Coronary artery (tissue), 2 donors: Measurements from ENCODE around the gene EFNA5.

Experiments used
- DNase-seq: peaks from one replicate; pipeline ENCODE4 v3.0.0-alpha.2; 2017; ENCODE audit warnings: low spot score
- H3K27ac ChIP-seq, 2 donors: fragments of 200-600 bp; sonication (generic); one replicate each; pipeline ENCODE4 v1.5.1; 2016 to 2019
- H3K4me3 ChIP-seq: fragments of 200-600 bp; sonication (generic); 2 replicates; pipeline ENCODE4 v1.5.1; 2016; ENCODE audit warnings: mild to moderate bottlenecking, moderate library complexity
- CTCF ChIP-seq: fragments of 200-600 bp; sonication (generic); IDR thresholded peaks from one replicate; pipeline ENCODE4 v1.5.1; 2019; ENCODE audit warnings: antibody characterized with exemption

The EFNA5 gene

DNA sequence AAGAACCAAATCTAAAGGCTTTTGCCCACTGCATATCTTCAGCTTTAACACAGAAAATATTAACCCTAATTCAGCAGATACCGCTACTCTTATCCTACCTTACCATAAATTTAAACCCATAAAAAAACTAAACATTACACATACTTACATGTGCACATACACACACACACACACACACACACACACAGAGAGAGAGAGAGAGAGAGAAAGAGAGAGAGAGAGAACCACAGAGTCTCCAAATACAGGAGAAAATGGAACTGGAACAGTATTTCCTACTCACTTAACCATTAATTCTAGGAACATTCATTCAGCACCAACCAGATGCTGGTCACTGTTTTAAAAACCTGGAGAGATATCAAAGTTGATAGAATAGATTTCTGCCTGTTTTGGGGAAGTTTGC is 53.7 kb downstream of the EFNA5 start:
- H3K4me3 ChIP-seq: no peak overlapping the region
- TF ChIP-seq CTCF: no peak
- no peak overlapping the region for H3K27ac ChIP-seq
- no peak for DNase-seq

GRCh38 chr5:107616213-107616612 is 54.5 kb downstream of the EFNA5 start:
- H3K4me3 ChIP-seq: no peak overlapping the region
- H3K27ac ChIP-seq: no peak overlapping the region
- no peak for TF ChIP-seq CTCF
- no peak for DNase-seq

DNA sequence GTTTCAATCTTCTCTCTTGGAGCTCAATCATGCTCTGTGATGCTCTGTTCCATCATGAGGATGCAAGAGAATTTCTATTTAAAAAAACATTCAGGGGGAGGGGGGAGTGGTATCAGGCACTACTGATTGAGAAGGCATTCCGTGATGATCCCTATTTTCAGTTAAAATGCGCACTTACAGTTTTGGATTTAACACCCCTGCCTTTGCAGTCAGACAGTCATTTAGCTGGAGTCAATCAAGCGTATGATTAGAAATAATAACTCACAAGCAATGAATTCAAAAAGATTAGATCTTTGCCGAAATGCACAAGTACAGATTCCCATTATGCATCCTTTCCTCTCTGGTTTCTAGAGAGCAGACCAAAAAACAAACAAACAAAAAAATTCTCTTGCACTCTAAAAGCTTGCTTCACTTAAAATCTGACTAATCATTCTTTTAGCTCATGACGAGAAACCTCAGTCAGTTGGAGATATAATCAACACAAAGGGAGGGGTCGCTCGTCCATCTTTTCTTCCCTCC is 55.4 kb downstream of the EFNA5 start:
- no peak for TF ChIP-seq CTCF
- no peak overlapping the region for H3K27ac ChIP-seq
- no peak overlapping the region for H3K4me3 ChIP-seq
- no peak for DNase-seq

DNA sequence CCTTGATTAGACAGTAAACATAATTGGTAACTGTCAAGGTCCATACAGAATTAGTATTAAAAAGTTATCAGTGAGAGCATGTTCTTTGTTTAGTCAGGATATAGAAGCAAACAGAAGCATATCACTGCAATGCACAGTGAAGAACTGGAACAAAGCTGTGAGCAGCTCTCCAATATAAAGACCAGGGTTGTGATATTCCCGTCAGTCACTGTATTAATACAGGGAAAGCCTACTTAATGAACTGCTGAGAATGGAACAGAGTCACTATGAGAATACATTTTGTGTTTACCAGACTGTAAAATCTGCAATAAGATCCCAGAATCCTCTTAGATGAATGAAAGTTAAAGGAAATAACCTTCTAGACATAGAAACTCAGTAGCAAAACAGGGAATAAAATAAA is 58.2 kb downstream of the EFNA5 start:
- no peak for TF ChIP-seq CTCF
- H3K4me3 ChIP-seq: no peak overlapping the region
- DNase-seq: no peak
- no peak overlapping the region for H3K27ac ChIP-seq

- TF ChIP-seq CTCF: no peak
- Histone ChIP-seq H3K4me3 (no peak overlapping the region), H3K27ac (no peak overlapping the region)
- no peak for DNase-seq
Observed at GRCh38 chr5:107610798-107611197, 59.9 kb downstream of the EFNA5 start.

- H3K27ac ChIP-seq: no peak overlapping the region
- no peak for TF ChIP-seq CTCF
- no peak for DNase-seq
- no peak overlapping the region for H3K4me3 ChIP-seq
Observed at GRCh38 chr5:107607671-107608345, 62.9 kb downstream of the EFNA5 start.

- Histone ChIP-seq H3K4me3 (no peak overlapping the region), H3K27ac (no peak overlapping the region)
- TF ChIP-seq CTCF: no peak
- DNase-seq: no peak
Observed at GRCh38 chr5:107607196-107607595, 63.5 kb downstream of the EFNA5 start.
